IPS-18c (cell line): ENCODE measurements around the gene CLEC11A.
"Not testable (repeated sequence)": the region's sequence is repeated elsewhere in the genome, so short reads cannot be mapped to it uniquely, and the experiment has no call there.

Experiments used
- H3K4me3 ChIP-seq: 2 replicates; pipeline ENCODE4 v1.7.0; 2013; ENCODE audit warnings: low read depth, mild to moderate bottlenecking, low read length, moderate library complexity; ENCODE audit not compliant: insufficient read depth
- H3K9me3 ChIP-seq: one replicate; pipeline ENCODE4 v1.6.1; 2013; ENCODE audit warnings: mild to moderate bottlenecking, low read length, moderate library complexity; ENCODE audit not compliant: control insufficient read depth, insufficient read depth

Gene CLEC11A

GRCh38 chr19:50768277-50768676, 45.1 kb downstream of the CLEC11A start:
- H3K9me3 ChIP-seq = no peaks in the 10 kb centered on the region
- H3K4me3 ChIP-seq = no peak overlapping the region

- not testable (repeated sequence) for H3K9me3 ChIP-seq, H3K4me3 ChIP-seq
These were observed 47.0 kb downstream of the CLEC11A start, which contains the start of gene GPR32 for GRCh38 chr19:50770164-50770563. Gene GPR32 (plus strand): TSS chr19:50770464. CDS start chr19:50770601, 137 bp downstream.

DNA sequence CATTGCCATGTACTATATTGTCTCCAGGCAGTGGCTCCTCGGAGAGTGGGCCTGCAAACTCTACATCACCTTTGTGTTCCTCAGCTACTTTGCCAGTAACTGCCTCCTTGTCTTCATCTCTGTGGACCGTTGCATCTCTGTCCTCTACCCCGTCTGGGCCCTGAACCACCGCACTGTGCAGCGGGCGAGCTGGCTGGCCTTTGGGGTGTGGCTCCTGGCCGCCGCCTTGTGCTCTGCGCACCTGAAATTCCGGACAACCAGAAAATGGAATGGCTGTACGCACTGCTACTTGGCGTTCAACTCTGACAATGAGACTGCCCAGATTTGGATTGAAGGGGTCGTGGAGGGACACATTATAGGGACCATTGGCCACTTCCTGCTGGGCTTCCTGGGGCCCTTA, 47.7 kb downstream of the CLEC11A start:
- H3K4me3 ChIP-seq = no peak overlapping the region

DNA sequence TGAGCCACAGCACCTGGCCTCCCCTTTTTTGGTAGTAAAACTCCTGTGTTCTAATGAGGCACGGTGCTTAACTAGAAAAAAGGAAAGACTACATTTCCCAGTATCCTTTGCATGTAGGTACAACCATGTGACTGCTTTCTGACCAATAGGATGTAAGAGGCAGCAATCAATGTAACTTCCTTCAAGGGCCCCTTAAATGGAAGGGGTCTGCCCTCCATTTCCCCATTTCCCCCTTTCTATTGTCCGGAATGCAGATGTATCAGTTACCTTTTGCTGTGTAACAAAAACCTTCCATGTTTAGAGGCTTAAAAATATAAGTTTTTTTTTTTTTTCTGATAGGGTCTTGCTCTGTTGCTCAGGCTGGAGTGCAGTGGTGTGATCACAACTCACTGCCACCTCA, 49.3 kb downstream of the CLEC11A start:
- Histone ChIP-seq H3K9me3 (no peaks in the 10 kb centered on the region), H3K4me3 (no peak overlapping the region)

More for the DNA sequence above, 47.7 kb downstream of the CLEC11A start:
- no peaks in the 10 kb centered on the region for H3K9me3 ChIP-seq

DNA sequence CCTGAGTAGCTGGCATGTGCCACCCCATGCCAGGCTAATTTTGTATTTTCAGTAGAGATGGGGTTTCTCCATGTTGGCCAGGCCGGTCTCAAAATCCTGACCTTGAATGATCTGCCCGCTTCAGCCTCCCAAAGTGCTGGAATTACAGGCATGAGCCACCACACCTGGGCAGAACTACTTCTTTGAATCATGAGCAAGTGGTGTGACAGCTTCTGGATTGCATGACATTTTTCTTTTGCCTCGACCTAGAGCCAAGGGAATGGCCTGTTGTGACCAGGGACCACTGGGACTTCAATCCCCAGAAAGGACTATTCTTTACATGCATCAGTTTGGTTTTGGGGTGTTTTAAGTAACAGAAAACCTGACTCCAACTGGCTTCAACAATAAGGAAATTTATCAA, 49.7 kb downstream of the CLEC11A start:
- H3K4me3 ChIP-seq, H3K9me3 ChIP-seq: not testable (repeated sequence)

DNA sequence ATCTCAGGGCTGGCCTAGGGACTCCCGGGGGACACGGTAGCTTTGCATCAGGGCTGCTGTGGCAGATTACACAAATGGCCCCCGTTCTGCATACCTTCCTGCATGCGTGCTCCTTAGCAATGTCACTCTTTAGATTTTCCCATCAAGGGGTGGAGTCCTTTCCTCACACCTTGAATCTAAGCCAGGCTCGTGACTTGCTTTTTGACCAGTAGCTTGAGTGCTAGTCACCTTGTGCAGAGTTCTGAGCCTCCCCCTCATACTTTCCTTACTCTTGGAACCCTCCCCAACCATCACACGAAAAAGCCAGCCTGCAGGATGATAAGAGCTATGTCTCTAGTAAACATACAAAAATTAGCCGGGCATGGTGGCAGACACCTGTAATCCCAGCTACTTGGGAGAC, 50.3 kb downstream of the CLEC11A start:
- not testable (repeated sequence) for H3K4me3 ChIP-seq, H3K9me3 ChIP-seq
